GM12878 (cell line): ENCODE data around the gene AKNA. TPM values are rescaled to one million over a fixed set of nuclear protein-coding genes. Genes with fewer than 3 reads are reported as not detected.

Experiments used
- ATAC-seq: fragments of 200-7000 bp; cut with Tn5 transposase; 3 replicates; pipeline ENCODE4 v1.9.1; 2020; ENCODE audit warnings: mild to moderate bottlenecking, moderate library complexity
- BruUV-seq: library from RNA; stranded (reverse); fragments of 400-500 nt; replicated peaks from 2 replicates; lab custom pipeline; 2021; lab: Mats Ljungman, UMichigan
- CTCF ChIA-PET: fragments of 300-600 bp; sonication (Branson Sonifier 250); formaldehyde crosslinking; extraction: SDS; loops from one replicate; lab custom pipeline; 2021; ENCODE audit warnings: inconsistent platforms; lab: Yijun Ruan, JAX
- POLR2A ChIA-PET: fragments of 350-600 bp; formaldehyde crosslinking; extraction: SDS; loops from one replicate; lab custom pipeline; 2021; ENCODE audit warnings: inconsistent platforms; lab: Charles Lee
- RAD21 ChIA-PET: fragments of 300-600 bp; sonication (Branson Sonifier 250); formaldehyde crosslinking; loops from one replicate; lab custom pipeline; 2023; ENCODE audit warnings: antibody characterized with exemption; ENCODE audit not compliant: unreplicated experiment; lab: Charles Lee
- SMC1A ChIA-PET: fragments of 300-600 bp; sonication (Branson Sonifier 250); formaldehyde crosslinking; loops from one replicate; lab custom pipeline; 2023; ENCODE audit not compliant: unreplicated experiment, uncharacterized antibody; lab: Charles Lee
- DNase-seq: peaks from one replicate; pipeline ENCODE4 v3.0.0-alpha.2; 2011; ENCODE audit warnings: low read depth, low spot score
- FAIRE-seq: peaks from 3 replicates; lab custom pipeline; 2011; peaks lifted over from hg19 to GRCh38; lab: Jason Lieb, UNC
- H2AFZ ChIP-seq: 2 replicates; pipeline ENCODE4 v1.6.0; 2011; ENCODE audit warnings: low read depth, low read length, control low read depth; ENCODE audit not compliant: control insufficient read depth
- H3K27ac ChIP-seq: 2 replicates; pipeline ENCODE4 v1.5.1; 2011; ENCODE audit warnings: control low read depth; ENCODE audit not compliant: control insufficient read depth, insufficient read depth
- H3K27me3 ChIP-seq, 2 experiments: replicated peaks in 1 of 2; 2 replicates each; pipeline versions ENCODE4 v1.6.0 to v1.6.1; 2011; ENCODE audit warnings: low read length in 1 of 2; ENCODE audit not compliant: control insufficient read depth in 2 of 2, insufficient read depth in 2 of 2
- H3K36me3 ChIP-seq, 2 experiments: 2 replicates each; pipeline ENCODE4 v1.5.1; 2011; ENCODE audit warnings: low read length in 1 of 2; ENCODE audit not compliant: control insufficient read depth in 2 of 2, insufficient read depth in 2 of 2
- H3K4me1 ChIP-seq: 2 replicates; pipeline ENCODE4 v1.6.1; 2011; ENCODE audit warnings: mild to moderate bottlenecking, low read length, moderate library complexity, mixed read lengths; ENCODE audit not compliant: control insufficient read depth, insufficient read depth
- H3K4me2 ChIP-seq: 2 replicates; pipeline ENCODE4 v1.6.0; 2011; ENCODE audit warnings: control low read depth; ENCODE audit not compliant: control insufficient read depth, insufficient read depth
- H3K4me3 ChIP-seq: fragments of 200-600 bp; sonication (generic); 2 replicates; pipeline ENCODE4 v1.5.1; 2016
- H3K79me2 ChIP-seq: 2 replicates; pipeline ENCODE4 v1.6.0; 2011; ENCODE audit warnings: low read length; ENCODE audit not compliant: control insufficient read depth, insufficient read depth
- H3K9ac ChIP-seq: 2 replicates; pipeline ENCODE4 v1.8.0; 2011; ENCODE audit warnings: low read length, control low read depth, mixed read lengths; ENCODE audit not compliant: control insufficient read depth, insufficient read depth
- H3K9me3 ChIP-seq: replicated peaks from 3 replicates; pipeline ENCODE4 v1.5.1; 2011; ENCODE audit warnings: mild to moderate bottlenecking, low read length; ENCODE audit not compliant: control insufficient read depth, insufficient read depth
- H4K20me1 ChIP-seq: 2 replicates; pipeline ENCODE4 v1.6.0; 2011; ENCODE audit not compliant: control insufficient read depth, insufficient read depth
- CHD2 ChIP-seq: IDR thresholded peaks from 2 replicates; pipeline ENCODE4 v1.6.1; 2011; ENCODE audit warnings: low read depth, low read length, improper control_type of control experiment, borderline replicate concordance
- EGR1 ChIP-seq, 2 experiments: IDR thresholded peaks; 1 replicate in 1 of 2; 2 replicates in 1 of 2; pipeline ENCODE4 v1.6.1; 2011 to 2012; ENCODE audit warnings: low read depth in 2 of 2, low read length in 2 of 2, borderline replicate concordance in 1 of 2, mild to moderate bottlenecking in 1 of 2, moderate library complexity in 1 of 2
- EZH2 ChIP-seq: IDR thresholded peaks from 2 replicates; pipeline ENCODE4 v1.6.1; 2012; ENCODE audit warnings: low read depth, mild to moderate bottlenecking, control low read depth, inconsistent platforms, low read length, borderline replicate concordance; ENCODE audit not compliant: control insufficient read depth
- MAX ChIP-seq: IDR thresholded peaks from 2 replicates; pipeline ENCODE4 v1.6.1; 2012; ENCODE audit warnings: low read depth, low read length, improper control_type of control experiment
- MEF2A ChIP-seq: IDR thresholded peaks from 2 replicates; pipeline ENCODE4 v1.6.1; 2011; ENCODE audit warnings: low read depth, mild to moderate bottlenecking, low read length, moderate library complexity; ENCODE audit not compliant: insufficient read depth
- MYB ChIP-seq: fragments of 150-350 bp; IDR thresholded peaks from 2 replicates; pipeline ENCODE4 v1.6.1; 2014; ENCODE audit warnings: mild to moderate bottlenecking, low read depth, low read length, borderline replicate concordance
- PAX5 ChIP-seq: IDR thresholded peaks from 2 replicates; pipeline ENCODE4 v1.6.1; 2011; ENCODE audit warnings: low read depth, low read length, borderline replicate concordance
- POLR2AphosphoS5 ChIP-seq: IDR thresholded peaks from 2 replicates; pipeline ENCODE4 v1.6.1; 2011; ENCODE audit warnings: mild to moderate bottlenecking, low read length, inconsistent platforms
- RBBP5 ChIP-seq: fragments of 200-600 bp; sonication (generic); conservative IDR thresholded peaks from 2 replicates; pipeline ENCODE4 v1.6.1; 2016
- SIX5 ChIP-seq: IDR thresholded peaks from 2 replicates; pipeline ENCODE4 v1.6.1; 2011; ENCODE audit warnings: mild to moderate bottlenecking, low read depth, low read length, moderate library complexity; ENCODE audit not compliant: severe bottlenecking
- SMARCA5 ChIP-seq: fragments of 450-650 bp; IDR thresholded peaks from 2 replicates; pipeline ENCODE4 v1.6.1; 2017; ENCODE audit warnings: mild to moderate bottlenecking
- TAF1 ChIP-seq: IDR thresholded peaks from 2 replicates; pipeline ENCODE4 v1.6.1; 2011; ENCODE audit warnings: mild to moderate bottlenecking, low read depth, low read length, borderline replicate concordance
- TARDBP ChIP-seq: IDR thresholded peaks from 2 replicates; pipeline ENCODE4 v1.6.1; 2016; ENCODE audit warnings: borderline replicate concordance
- ZNF24 ChIP-seq: fragments of 450-650 bp; IDR thresholded peaks from 2 replicates; pipeline ENCODE4 v1.6.1; 2017; ENCODE audit warnings: antibody characterized with exemption, mild to moderate bottlenecking
- ZNF622 ChIP-seq: fragments of 450-650 bp; IDR thresholded peaks from 2 replicates; pipeline ENCODE4 v1.6.1; 2017; ENCODE audit warnings: mild to moderate bottlenecking, inconsistent platforms
- ZNF687 ChIP-seq: fragments of 450-650 bp; IDR thresholded peaks from 2 replicates; pipeline ENCODE4 v1.6.1; 2017; ENCODE audit warnings: mild to moderate bottlenecking, moderate library complexity
- WGBS: methylation state at CpG from one replicate; pipeline ENCODE4 v1.1.6; 2016; ENCODE audit warnings: low lambda C conversion rate; ENCODE audit not compliant: insufficient replicate concordance, insufficient coverage; ENCODE audit errors: missing lambda C conversion rate; 5-methylcytosine and 5-hydroxymethylcytosine counted together
- in situ Hi-C: fragments of 300-500 bp; cut with MboI; formaldehyde crosslinking; loops from 9 replicates; pipeline ENCODE4 v1.14.3; 2018; ENCODE audit warnings: mixed read lengths
- intact Hi-C: fragments of 100-400 bp; cut with micrococcal nuclease; formaldehyde crosslinking; loops from one replicate; pipeline ENCODE4 v1.14.2; 2022; ENCODE audit not compliant: unreplicated experiment
- polyA plus RNA-seq, 11 experiments: library from polyadenylated mRNA; depleted of rRNA in 4 of 11; unstranded in 6 of 11; stranded (reverse) in 5 of 11; fragments of >200 nt; fragmentation: Nextera tagmentation in 4 of 11; fragmentation: Illumina TruSeq in 1 of 11; extraction: Ambion mirVana in 4 of 11; extraction: Trizol in 1 of 11; gene quantifications; 1 replicate in 1 of 11; 2 replicates in 10 of 11; pipeline versions ENCODE4 v1.2.1 to v1.2.3, GENCODE V29; 2011 to 2016; ENCODE audit warnings: inconsistent platforms in 2 of 11, missing spikeins in 2 of 11, low read depth in 1 of 11
- total RNA-seq, 4 experiments: library from RNA; depleted of rRNA in 3 of 4; stranded (reverse); fragments of >200 nt in 3 of 4; fragmentation: Illumina TruSeq in 1 of 4; extraction: Trizol in 1 of 4; gene quantifications; 2 replicates each; pipeline versions ENCODE4 v1.2.1 to v1.2.3, GENCODE V29; 2013 to 2021

The AKNA gene
- total and polyA plus RNA-seq, 10 of the 15 experiments (the other 5 are each of a cell fraction or from before 2014, with no cell fraction given), result 1.6 to 132 (median 35.3) TPM

GRCh38 chr9:114421147-114421546 is 33.4 kb upstream of the AKNA start (continued):
- TF ChIP-seq PAX5 (no peak), SIX5 (no peak), TAF1 (no peak), EZH2 (no peak), CHD2 (no peak)

- Histone ChIP-seq H3K79me2 (no peaks in the 10 kb centered on the region), H3K9ac (no peak overlapping the region), H3K4me3 (no peak overlapping the region), H3K36me3 (no peaks in the 10 kb centered on the region), H3K27ac (no peak overlapping the region), H3K9me3 (no peaks in the 10 kb centered on the region), H3K4me2 (no peak overlapping the region), H2AFZ (no peak overlapping the region), H3K4me1 (no peaks in the 10 kb centered on the region), H3K27me3 (no peaks in the 10 kb centered on the region), H4K20me1 (no peaks in the 10 kb centered on the region)
- FAIRE-seq (no peak), DNase-seq (no peak), ATAC-seq (no peak)
- WGBS, result 61% methylated on average over 8 of the region's 8 CpGs
- BruUV-seq, result no TSS peak
- ChIA-PET SMC1A (interaction anchor here (1.2 to 1.7 kb wide), 4 partner anchors 11 to 234 kb away, joined by 3 to 7 read pairs (median 5); no protein-coding TSS in a partner anchor), RAD21 (interaction anchor here (1.7 kb wide), 1 partner anchor 14 kb away, joined by 6 read pairs; no protein-coding TSS in a partner anchor), CTCF (interaction anchor here (1.5 kb wide), 2 partner anchors 14 kb away, joined by 3 to 4 read pairs; no protein-coding TSS in a partner anchor), POLR2A (no interaction called here)
- in situ Hi-C loops (loop anchor here (10.0 kb wide), 1 partner anchor 1105 kb away; no protein-coding TSS in a partner anchor), intact Hi-C loops (no loop called here)
- no peak for TF ChIP-seq ZNF622
- no peak for TF ChIP-seq POLR2AphosphoS5
- no peak for TF ChIP-seq RBBP5
- TF ChIP-seq MYB, result no peak
- no peak for TF ChIP-seq TARDBP
- TF ChIP-seq ZNF24, result no peak
- TF ChIP-seq SMARCA5, result no peak
- TF ChIP-seq ZNF687, result no peak
- no peak for TF ChIP-seq EGR1 (IDR thresholded peaks at IDR 0.05; ENCODE audit: borderline replicate concordance in 1 of 2, low read depth in 2 of 2, low read length in 2 of 2)
- no peak for TF ChIP-seq MAX
- no peak for TF ChIP-seq MEF2A
Measured at GRCh38 chr9:114419796-114420195, 32.0 kb upstream of the AKNA start.
